Activated T-helper 1 cell treated with anti-CD3 and anti-CD28 coated beads, Interleukin-2, amount 50 U/mL, for 16 hours (primary cell): ENCODE measurements around the gene DYNLT5.
A peak's percentile ranks its signal among the peaks of the same experiment; 100 is the strongest.
"Not testable (repeated sequence)": the region's sequence is repeated elsewhere in the genome, so short reads cannot be mapped to it uniquely, and the experiment has no call there.

Source experiments
- DNase-seq, 2 donors: peaks; one replicate each; pipeline ENCODE4 v3.0.0-alpha.2; 2020; ENCODE audit warnings: low read depth in 1 of 2, low spot score in 1 of 2

The DYNLT5 gene

GRCh38 chr1:66752000-66752592, at the start of gene DYNLT5:
DYNLT5 (plus strand) TSS chr1:66752459; CDS start chr1:66754659, 2,200 bp downstream.
- no peak for DNase-seq

GRCh38 chr1:66704177-66704875, 47.9 kb upstream of the DYNLT5 start:
- DNase-seq: no peak

- no peak for DNase-seq
These were observed 47.1 kb upstream of the DYNLT5 start for GRCh38 chr1:66705110-66705509.

GRCh38 chr1:66711420-66711819, 40.8 kb upstream of the DYNLT5 start:
- DNase-seq: no peak

GRCh38 chr1:66712839-66713238, 39.4 kb upstream of the DYNLT5 start:
- DNase-seq: no peak

GRCh38 chr1:66723985-66724384, 28.3 kb upstream of the DYNLT5 start:
- no peak for DNase-seq

- DNase-seq: peak in 1 of 2 donors; percentile 19
These were observed 26.2 kb upstream of the DYNLT5 start for GRCh38 chr1:66725885-66726665.

GRCh38 chr1:66728021-66728420, 24.2 kb upstream of the DYNLT5 start:
- DNase-seq: no peak

GRCh38 chr1:66728716-66729115, 23.5 kb upstream of the DYNLT5 start:
- DNase-seq: not testable (repeated sequence)

GRCh38 chr1:66729119-66729518, 23.1 kb upstream of the DYNLT5 start:
- DNase-seq: no peak

- DNase-seq: no peak
These were observed 22.7 kb upstream of the DYNLT5 start for GRCh38 chr1:66729523-66729922.

- DNase-seq: no peak
These were observed 21.8 kb upstream of the DYNLT5 start for GRCh38 chr1:66730462-66730861.

- no peak for DNase-seq
These were observed 20.9 kb upstream of the DYNLT5 start for GRCh38 chr1:66731170-66731865.

- no peak for DNase-seq
These were observed 19.7 kb upstream of the DYNLT5 start for GRCh38 chr1:66732407-66733166.

- no peak for DNase-seq
These were observed 18.8 kb upstream of the DYNLT5 start for GRCh38 chr1:66733348-66734017.

GRCh38 chr1:66734531-66734930, 17.7 kb upstream of the DYNLT5 start:
- DNase-seq: not testable (repeated sequence)

GRCh38 chr1:66737836-66738235, 14.4 kb upstream of the DYNLT5 start:
- no peak for DNase-seq

- no peak for DNase-seq
These were observed 12.7 kb upstream of the DYNLT5 start for GRCh38 chr1:66739401-66740157.

- no peak for DNase-seq
These were observed 6.8 kb upstream of the DYNLT5 start for GRCh38 chr1:66745451-66745850.

GRCh38 chr1:66747501-66747900, 4.8 kb upstream of the DYNLT5 start:
- DNase-seq: no peak
